Inflammatory macrophage treated with lipopolysaccharide for 4 hours (primary cell): Measurements from ENCODE around the gene ATP6V1G1.
A peak's percentile ranks its signal among the peaks of the same experiment; 100 is the strongest.

Source experiments
- DNase-seq: peaks from one replicate; pipeline ENCODE4 v3.0.0-alpha.2; 2020

The ATP6V1G1 gene

GRCh38 chr9:114613087-114613486 is 25.5 kb downstream of the ATP6V1G1 start:
- DNase-seq, result no peak

GRCh38 chr9:114613919-114614318 is 26.4 kb downstream of the ATP6V1G1 start:
- DNase-seq, result no peak

- no peak for DNase-seq
Measured at GRCh38 chr9:114614373-114614772, 26.8 kb downstream of the ATP6V1G1 start.

GRCh38 chr9:114616684-114617520 is 29.3 kb downstream of the ATP6V1G1 start:
- DNase-seq, result peak; percentile 87

GRCh38 chr9:114619191-114619761 is 31.7 kb downstream of the ATP6V1G1 start:
- peak; percentile 77 for DNase-seq

GRCh38 chr9:114621561-114621960 is 34.0 kb downstream of the ATP6V1G1 start:
- no peak for DNase-seq

GRCh38 chr9:114621975-114622609 is 34.5 kb downstream of the ATP6V1G1 start:
- DNase-seq, result no peak

GRCh38 chr9:114624677-114625076 is 37.1 kb downstream of the ATP6V1G1 start:
- DNase-seq, result no peak

GRCh38 chr9:114626415-114627020 is 38.9 kb downstream of the ATP6V1G1 start:
- no peak for DNase-seq

- DNase-seq, result no peak
Measured at GRCh38 chr9:114627553-114627952, 40.0 kb downstream of the ATP6V1G1 start.

GRCh38 chr9:114629563-114630090 is 42.1 kb downstream of the ATP6V1G1 start:
- DNase-seq, result no peak

GRCh38 chr9:114631166-114631565 is 43.6 kb downstream of the ATP6V1G1 start:
- no peak for DNase-seq

GRCh38 chr9:114633438-114634089 is 46.0 kb downstream of the ATP6V1G1 start:
- no peak for DNase-seq

- DNase-seq, result no peak
Measured at GRCh38 chr9:114634387-114634786, 46.8 kb downstream of the ATP6V1G1 start.

GRCh38 chr9:114638404-114638803 is 50.8 kb downstream of the ATP6V1G1 start:
- DNase-seq, result no peak

- peak; percentile 50 for DNase-seq
Measured at GRCh38 chr9:114641967-114642366, 54.4 kb downstream of the ATP6V1G1 start.

- no peak for DNase-seq
Measured at GRCh38 chr9:114643001-114643400, 55.4 kb downstream of the ATP6V1G1 start.

GRCh38 chr9:114643896-114644295 is 56.3 kb downstream of the ATP6V1G1 start:
- DNase-seq, result no peak
